HEK293T (cell line): ENCODE data around the gene SYMPK.

Source experiments
- CTCF ChIA-PET: fragments of 350-600 bp; formaldehyde crosslinking; extraction: SDS; loops from one replicate; lab custom pipeline; 2021; ENCODE audit warnings: antibody characterized with exemption, inconsistent platforms; lab: Yijun Ruan, JAX
- POLR2A ChIA-PET: fragments of 350-600 bp; formaldehyde crosslinking; extraction: SDS; loops from one replicate; lab custom pipeline; 2020; ENCODE audit warnings: antibody characterized with exemption, inconsistent platforms; lab: Yijun Ruan, JAX
- DNase-seq: peaks from one replicate; pipeline ENCODE4 v3.0.0; 2012; ENCODE audit warnings: mixed read lengths; ENCODE audit errors: extremely low spot score
- ARNT ChIP-seq: fragments of 450-650 bp; IDR thresholded peaks from 2 replicates; pipeline ENCODE4 v1.6.1; 2017; ENCODE audit warnings: mild to moderate bottlenecking
- BHLHE40 ChIP-seq: fragments of 450-650 bp; IDR thresholded peaks from 2 replicates; pipeline ENCODE4 v1.6.1; 2016; ENCODE audit warnings: mild to moderate bottlenecking, moderate library complexity, borderline replicate concordance
- CTBP1 ChIP-seq: fragments of 450-650 bp; IDR thresholded peaks from 2 replicates; pipeline ENCODE4 v1.6.1; 2016; ENCODE audit warnings: borderline replicate concordance
- ELF4 ChIP-seq: fragments of 450-650 bp; IDR thresholded peaks from 2 replicates; pipeline ENCODE4 v1.6.1; 2017; ENCODE audit warnings: antibody characterized with exemption
- FOXA1 ChIP-seq: fragments of 450-650 bp; IDR thresholded peaks from 2 replicates; pipeline ENCODE4 v1.6.1; 2016; ENCODE audit warnings: mild to moderate bottlenecking
- FOXK2 ChIP-seq: fragments of 450-650 bp; IDR thresholded peaks from 2 replicates; pipeline ENCODE4 v1.6.1; 2016; ENCODE audit warnings: mild to moderate bottlenecking
- FOXM1 ChIP-seq: fragments of 450-650 bp; IDR thresholded peaks from 2 replicates; pipeline ENCODE4 v1.6.1; 2017; ENCODE audit warnings: mild to moderate bottlenecking, borderline replicate concordance
- HDGF ChIP-seq: fragments of 450-650 bp; IDR thresholded peaks from 2 replicates; pipeline ENCODE4 v1.6.1; 2017; ENCODE audit warnings: antibody characterized with exemption, borderline replicate concordance
- L3MBTL2 ChIP-seq: fragments of 450-650 bp; conservative IDR thresholded peaks from 2 replicates; pipeline ENCODE4 v1.6.1; 2016; ENCODE audit warnings: mild to moderate bottlenecking
- LEF1 ChIP-seq: fragments of 450-650 bp; IDR thresholded peaks from 2 replicates; pipeline ENCODE4 v1.6.1; 2017; ENCODE audit warnings: mild to moderate bottlenecking, borderline replicate concordance
- NFRKB ChIP-seq: fragments of 450-650 bp; IDR thresholded peaks from 2 replicates; pipeline ENCODE4 v1.6.1; 2016; ENCODE audit warnings: mild to moderate bottlenecking, moderate library complexity
- PKNOX1 ChIP-seq: fragments of 450-650 bp; IDR thresholded peaks from 2 replicates; pipeline ENCODE4 v1.6.1; 2016
- SP1 ChIP-seq: fragments of 450-650 bp; IDR thresholded peaks from 2 replicates; pipeline ENCODE4 v1.6.1; 2017
- SUZ12 ChIP-seq: fragments of 450-650 bp; IDR thresholded peaks from 2 replicates; pipeline ENCODE4 v1.6.1; 2016; ENCODE audit warnings: mild to moderate bottlenecking
- TARDBP ChIP-seq: fragments of 450-650 bp; IDR thresholded peaks from 2 replicates; pipeline ENCODE4 v1.6.1; 2016
- ZNF384 ChIP-seq: fragments of 450-650 bp; IDR thresholded peaks from 2 replicates; pipeline ENCODE4 v1.6.1; 2016

Gene SYMPK

GRCh38 chr19:45779231-45780145 lies 83.5 kb downstream of the SYMPK start:
- peak; percentile 95 for DNase-seq
- TF ChIP-seq FOXK2, result no peak
- TF ChIP-seq FOXM1, result no peak
- TF ChIP-seq BHLHE40, result no peak
- peak; percentile 83 for TF ChIP-seq PKNOX1
- no peak for TF ChIP-seq FOXA1
- ChIA-PET POLR2A (interaction anchor here (0.6 to 1.5 kb wide), 4 partner anchors 9 to 91 kb away, joined by 3 to 10 read pairs (median 6); partner anchors contain the start of gene SIX5), CTCF (interaction anchor here (0.6 to 1.5 kb wide), 6 partner anchors 9 to 216 kb away, joined by 3 to 16 read pairs (median 3); partner anchors contain the start of genes CCDC61, DMWD, QPCTL and SIX5)

GRCh38 chr19:45778010-45778661 lies 84.8 kb downstream of the SYMPK start:
- no peak for DNase-seq
- TF ChIP-seq L3MBTL2 (no peak), BHLHE40 (no peak), LEF1 (no peak), FOXK2 (no peak), FOXM1 (no peak), SP1 (no peak), NFRKB (no peak), PKNOX1 (no peak), TARDBP (no peak), ARNT (no peak), HDGF (no peak), CTBP1 (no peak), FOXA1 (no peak)
- CTCF ChIA-PET, result interaction anchor here (1.5 kb wide), 1 partner anchor 10 kb away, joined by 6 read pairs; no protein-coding TSS in a partner anchor
- POLR2A ChIA-PET, result interaction anchor here (1.5 kb wide), 1 partner anchor 8 kb away, joined by 10 read pairs; no protein-coding TSS in a partner anchor

- ChIA-PET CTCF (no interaction called here), POLR2A (no interaction called here)
- no peak for DNase-seq
- TF ChIP-seq CTBP1 (no peak), LEF1 (no peak), HDGF (no peak), ELF4 (no peak), FOXA1 (no peak), ARNT (no peak), FOXM1 (no peak), NFRKB (no peak), FOXK2 (no peak)
Observed at GRCh38 chr19:45777395-45777961, 85.5 kb downstream of the SYMPK start.

GRCh38 chr19:45774765-45775164 lies 88.2 kb downstream of the SYMPK start:
- CTCF ChIA-PET, result no interaction called here
- no peak for TF ChIP-seq FOXM1
- TF ChIP-seq FOXA1, result no peak
- no peak for TF ChIP-seq TARDBP
- TF ChIP-seq HDGF, result no peak
- no peak for TF ChIP-seq BHLHE40
- no peak for TF ChIP-seq CTBP1
- no peak for TF ChIP-seq ZNF384
- TF ChIP-seq NFRKB, result no peak
- no peak for TF ChIP-seq L3MBTL2
- TF ChIP-seq SP1, result no peak
- no peak for TF ChIP-seq SUZ12
- TF ChIP-seq FOXK2, result no peak
- no peak for TF ChIP-seq ARNT
- no peak for TF ChIP-seq PKNOX1
- no peak for TF ChIP-seq ELF4
- no peak for TF ChIP-seq LEF1

GRCh38 chr19:45773384-45773783 lies 89.6 kb downstream of the SYMPK start:
- TF ChIP-seq ELF4, result no peak
- TF ChIP-seq FOXA1, result no peak
- no peak for TF ChIP-seq BHLHE40
- no peak for TF ChIP-seq NFRKB
- no peak for TF ChIP-seq FOXM1
- TF ChIP-seq SUZ12, result no peak
- no peak for TF ChIP-seq HDGF
- no peak for TF ChIP-seq FOXK2
- TF ChIP-seq ARNT, result no peak
- TF ChIP-seq L3MBTL2, result no peak
- no peak for TF ChIP-seq TARDBP
- TF ChIP-seq ZNF384, result no peak
- no peak for DNase-seq
- CTCF ChIA-PET, result interaction anchor here (1.1 to 1.5 kb wide), 3 partner anchors 26 to 81 kb away, joined by 4 to 5 read pairs (median 4); partner anchors contain the start of gene QPCTL
- POLR2A ChIA-PET, result interaction anchor here (1.1 to 2.2 kb wide), 4 partner anchors 9 to 90 kb away, joined by 3 to 9 read pairs (median 4); partner anchors contain the start of genes DMPK, FBXO46 and SYMPK

More at GRCh38 chr19:45774765-45775164, 88.2 kb downstream of the SYMPK start:
- no peak for DNase-seq
- POLR2A ChIA-PET, result no interaction called here
